ENCODE measurements around the gene PCP4L1. TPM values are rescaled to one million over a fixed set of nuclear protein-coding genes. Genes with fewer than 3 reads are reported as not detected.
"Not testable (repeated sequence)": the region's sequence is repeated elsewhere in the genome, so short reads cannot be mapped to it uniquely, and the experiment has no call there.

Gene PCP4L1
- 0.17 TPM for total RNA-seq
- long read RNA-seq: 0 reads

- ATAC-seq: peak; percentile 85
- intact Hi-C loops (cut with micrococcal nuclease): no loop called here
- peak; percentile 47 for DNase-seq
These were observed at the start of gene PCP4L1 for GRCh38 chr1:161258439-161259344. Gene PCP4L1, plus strand, starts transcription at chr1:161258745. Its CDS starts 230 bp downstream, at chr1:161258975.

- intact Hi-C loops (cut with micrococcal nuclease): no loop called here
- ATAC-seq (peak; percentile 60), DNase-seq (peak; percentile 75)
These were observed 48.6 kb upstream of the PCP4L1 start for GRCh38 chr1:161209790-161210409.

GRCh38 chr1:161214369-161214768 is 44.2 kb upstream of the PCP4L1 start:
- intact Hi-C loops (cut with micrococcal nuclease): no loop called here
- ATAC-seq (peak; percentile 20), DNase-seq (no peak)

GRCh38 chr1:161215076-161215475 is 43.5 kb upstream of the PCP4L1 start, which contains the start of gene FCER1G:
Gene FCER1G, plus strand, starts transcription at chr1:161215295. Its CDS starts 27 bp downstream, at chr1:161215322.
- ATAC-seq (peak; percentile 69), DNase-seq (peak; percentile 69)
- intact Hi-C loops (cut with micrococcal nuclease): no loop called here

- ATAC-seq: peak; percentile 54
- intact Hi-C loops (cut with micrococcal nuclease): no loop called here
- DNase-seq: no peak
These were observed 41.4 kb upstream of the PCP4L1 start for GRCh38 chr1:161216945-161217712.

GRCh38 chr1:161217831-161218230 is 40.7 kb upstream of the PCP4L1 start:
- no peak for ATAC-seq
- no peak for DNase-seq
- intact Hi-C loops (cut with micrococcal nuclease): no loop called here

GRCh38 chr1:161218301-161219077 is 40.1 kb upstream of the PCP4L1 start:
- intact Hi-C loops (cut with micrococcal nuclease): no loop called here

GRCh38 chr1:161219078-161219892 is 39.3 kb upstream of the PCP4L1 start:
- no peak for DNase-seq
- intact Hi-C loops (cut with micrococcal nuclease): no loop called here
- no peak for ATAC-seq

More at GRCh38 chr1:161218301-161219077, 40.1 kb upstream of the PCP4L1 start:
- ATAC-seq (no peak), DNase-seq (no peak)

- DNase-seq: no peak
- ATAC-seq: no peak
- intact Hi-C loops (cut with micrococcal nuclease): loop anchor here (10.0 kb wide), 2 partner anchors 85 to 165 kb away; partner anchors contain the start of gene MPZ
These were observed 38.5 kb upstream of the PCP4L1 start for GRCh38 chr1:161220002-161220401.

- DNase-seq: no peak
- no peak for ATAC-seq
- intact Hi-C loops (cut with micrococcal nuclease): loop anchor here (10.0 kb wide), 2 partner anchors 82 to 162 kb away; partner anchors contain the start of gene MPZ
These were observed 36.1 kb upstream of the PCP4L1 start for GRCh38 chr1:161222175-161223019.

GRCh38 chr1:161223805-161224694 is 34.5 kb upstream of the PCP4L1 start:
- no peak for ATAC-seq
- DNase-seq: no peak
- intact Hi-C loops (cut with micrococcal nuclease): loop anchor here (10.0 kb wide), 2 partner anchors 81 to 161 kb away; partner anchors contain the start of gene MPZ

GRCh38 chr1:161224695-161225087 is 33.9 kb upstream of the PCP4L1 start:
- intact Hi-C loops (cut with micrococcal nuclease): loop anchor here (10.0 kb wide), 2 partner anchors 80 to 160 kb away; partner anchors contain the start of gene MPZ
- not testable (repeated sequence) for ATAC-seq, DNase-seq

GRCh38 chr1:161225178-161225533 is 33.4 kb upstream of the PCP4L1 start:
- ATAC-seq (no peak), DNase-seq (no peak)
- intact Hi-C loops (cut with micrococcal nuclease): loop anchor here (10.0 kb wide), 2 partner anchors 80 to 160 kb away; partner anchors contain the start of gene MPZ

GRCh38 chr1:161225534-161226319 is 32.8 kb upstream of the PCP4L1 start, which contains the start of gene TOMM40L:
Gene TOMM40L, plus strand, starts transcription at chr1:161226060. Its CDS starts 430 bp downstream, at chr1:161226490.
- DNase-seq (peak; percentile 90), ATAC-seq (peak; percentile 96)
- intact Hi-C loops (cut with micrococcal nuclease): loop anchor here (10.0 kb wide), 2 partner anchors 79 to 159 kb away; partner anchors contain the start of gene MPZ

- ATAC-seq: peak; percentile 2
- intact Hi-C loops (cut with micrococcal nuclease): loop anchor here (10.0 kb wide), 2 partner anchors 78 to 158 kb away; partner anchors contain the start of gene MPZ
- no peak for DNase-seq
These were observed 32.2 kb upstream of the PCP4L1 start for GRCh38 chr1:161226320-161226711.

All from left ventricle myocardium superior (tissue), 1 donor.